ENCODE data around the gene DPP4. TPM values are rescaled to one million over a fixed set of nuclear protein-coding genes. Genes with fewer than 3 reads are reported as not detected.

The DPP4 gene
- total and polyA plus RNA-seq, 4 donors, result 1.2 to 15.7 (median 5.8) TPM

DNA sequence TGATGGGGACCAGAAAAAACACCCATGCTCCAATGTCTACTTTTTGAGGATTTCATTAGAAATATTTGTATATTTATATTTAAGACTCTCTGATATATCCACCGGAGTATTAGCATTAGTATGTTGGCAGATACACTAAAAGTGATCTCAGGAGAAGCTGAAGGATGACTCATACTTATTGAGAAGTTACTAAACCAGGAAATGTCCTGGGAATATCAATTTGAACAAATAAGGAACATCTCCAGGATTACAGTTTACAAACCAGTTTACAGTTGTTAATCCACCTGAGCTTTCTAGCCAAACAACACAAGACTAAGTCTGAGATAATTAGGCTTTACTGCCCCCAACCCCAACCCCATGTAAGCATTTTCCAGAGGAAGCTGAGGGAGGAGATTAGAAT, 16.1 kb upstream of the DPP4 start:
- no peak for DNase-seq (ENCODE audit: low read depth in 4 of 6, low spot score in 6 of 6)
- H3K4me1 ChIP-seq (ENCODE audit: control insufficient read depth, insufficient read depth, low read length), result no peaks in the 10 kb centered on the region
- no peaks in the 10 kb centered on the region for H3K9me3 ChIP-seq (ENCODE audit: control insufficient read depth, insufficient read depth, low read length)
- H3K36me3 ChIP-seq (ENCODE audit: control insufficient read depth, insufficient read depth, low read length), result no peaks in the 10 kb centered on the region
- no CpG with 5 or more reads among the region's 1 CpG for WGBS (ENCODE audit: insufficient coverage)
- H3K27ac ChIP-seq (ENCODE audit: low read depth, low read length), result no peak overlapping the region
- H3K27me3 ChIP-seq (ENCODE audit: control insufficient read depth, insufficient read depth, low read length), result no peaks in the 10 kb centered on the region
- H3K4me3 ChIP-seq (ENCODE audit: low read depth, low read length), result no peak overlapping the region

DNA sequence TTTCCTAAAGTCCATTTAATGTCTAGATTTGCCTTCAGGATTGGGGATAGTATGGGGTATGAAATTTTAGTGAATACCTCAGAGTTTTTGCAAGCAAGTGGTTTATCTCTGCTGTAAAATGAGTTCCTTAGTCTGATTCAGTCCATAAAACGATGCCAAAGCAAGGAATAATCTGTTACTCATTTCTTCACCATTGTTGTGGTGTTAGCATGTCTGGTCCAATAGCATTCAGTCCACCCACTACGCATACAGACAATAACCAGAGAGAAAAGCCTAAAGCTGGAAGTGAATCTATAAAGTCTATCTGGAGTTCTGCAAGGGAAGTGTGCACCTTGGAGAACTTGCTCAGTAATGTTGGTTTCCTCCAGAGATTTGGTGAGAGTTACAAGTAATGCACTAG, 12.9 kb upstream of the DPP4 start:
- Histone ChIP-seq H3K27me3 (ENCODE audit: control insufficient read depth, insufficient read depth, low read length) (no peaks in the 10 kb centered on the region), H3K27ac (ENCODE audit: low read depth, low read length) (no peak overlapping the region), H3K9me3 (ENCODE audit: control insufficient read depth, insufficient read depth, low read length) (no peaks in the 10 kb centered on the region), H3K4me3 (ENCODE audit: low read depth, low read length) (no peak overlapping the region), H3K4me1 (ENCODE audit: control insufficient read depth, insufficient read depth, low read length) (no peaks in the 10 kb centered on the region), H3K36me3 (ENCODE audit: control insufficient read depth, insufficient read depth, low read length) (no peaks in the 10 kb centered on the region)
- no CpG with 5 or more reads among the region's 2 CpGs for WGBS (ENCODE audit: insufficient coverage)
- no peak for DNase-seq (ENCODE audit: low read depth in 4 of 6, low spot score in 6 of 6)

DNA sequence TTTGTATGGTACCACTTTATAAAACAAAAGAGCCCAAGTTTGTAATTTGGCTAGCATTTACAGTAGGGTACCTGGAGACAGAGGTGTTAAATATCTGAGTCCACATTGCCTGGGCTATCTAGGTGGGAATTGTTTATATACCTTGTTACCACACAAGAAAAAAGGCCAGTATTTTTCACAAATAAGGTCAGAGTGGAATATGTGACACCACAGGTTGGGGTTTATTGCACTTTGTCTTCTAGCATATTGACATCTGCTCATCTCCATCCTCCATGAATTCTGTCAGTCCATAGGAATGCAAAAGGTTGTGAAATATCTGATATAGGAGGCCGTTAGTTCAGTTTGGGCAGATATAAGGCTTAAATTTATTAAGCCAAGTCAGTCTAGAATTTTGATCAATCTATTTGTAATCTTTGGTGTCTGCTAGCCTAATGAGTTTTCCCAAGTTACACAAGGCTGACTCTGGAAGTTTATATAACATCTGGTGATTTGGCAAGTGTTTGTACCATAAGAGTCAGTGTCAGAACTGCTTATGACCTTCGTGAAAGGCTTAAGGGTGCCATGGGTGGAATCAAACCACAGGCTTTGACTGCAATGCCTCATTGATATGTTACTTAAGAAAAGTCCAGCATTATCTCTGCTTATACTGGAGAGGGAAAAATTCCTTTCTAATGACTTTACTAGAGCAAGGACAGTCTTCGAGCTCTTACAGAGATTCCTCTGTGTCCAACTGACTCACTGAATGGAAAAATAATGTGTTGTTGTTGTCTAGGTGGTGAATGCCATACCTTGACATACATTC, 11.3 kb upstream of the DPP4 start:
- H3K4me1 ChIP-seq (ENCODE audit: control insufficient read depth, insufficient read depth, low read length), result no peaks in the 10 kb centered on the region
- no peak overlapping the region for H3K4me3 ChIP-seq (ENCODE audit: low read depth, low read length)
- H3K27me3 ChIP-seq (ENCODE audit: control insufficient read depth, insufficient read depth, low read length), result no peaks in the 10 kb centered on the region
- H3K9me3 ChIP-seq (ENCODE audit: control insufficient read depth, insufficient read depth, low read length), result no peaks in the 10 kb centered on the region
- no peaks in the 10 kb centered on the region for H3K36me3 ChIP-seq (ENCODE audit: control insufficient read depth, insufficient read depth, low read length)
- H3K27ac ChIP-seq (ENCODE audit: low read depth, low read length), result no peak overlapping the region
- DNase-seq (ENCODE audit: low read depth in 4 of 6, low spot score in 6 of 6), result no peak
- WGBS (ENCODE audit: insufficient coverage), result no CpG with 5 or more reads among the region's 3 CpGs

DNA sequence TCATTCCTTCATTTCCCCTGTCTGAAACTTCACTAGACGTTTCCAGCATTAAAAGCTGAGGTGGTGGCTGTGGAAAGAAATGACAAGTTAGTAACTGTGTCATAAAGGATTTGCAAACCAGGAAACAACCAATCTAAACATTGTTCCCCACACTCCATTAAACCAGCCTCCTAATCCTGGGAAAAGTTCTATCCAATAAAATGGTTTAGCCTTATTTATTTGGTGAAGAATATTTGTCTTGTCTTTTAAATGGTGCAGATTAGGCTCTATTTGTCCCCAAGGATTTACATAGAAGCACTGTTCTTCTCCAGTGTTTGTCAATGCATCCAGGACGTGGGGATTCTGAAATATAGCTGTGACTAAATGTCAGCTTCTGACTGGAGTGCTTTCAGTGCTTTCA, 10.5 kb upstream of the DPP4 start:
- 40% methylated on average over 1 of the region's 2 CpGs for WGBS (ENCODE audit: insufficient coverage)
- no peaks in the 10 kb centered on the region for H3K36me3 ChIP-seq (ENCODE audit: control insufficient read depth, insufficient read depth, low read length)

DNA sequence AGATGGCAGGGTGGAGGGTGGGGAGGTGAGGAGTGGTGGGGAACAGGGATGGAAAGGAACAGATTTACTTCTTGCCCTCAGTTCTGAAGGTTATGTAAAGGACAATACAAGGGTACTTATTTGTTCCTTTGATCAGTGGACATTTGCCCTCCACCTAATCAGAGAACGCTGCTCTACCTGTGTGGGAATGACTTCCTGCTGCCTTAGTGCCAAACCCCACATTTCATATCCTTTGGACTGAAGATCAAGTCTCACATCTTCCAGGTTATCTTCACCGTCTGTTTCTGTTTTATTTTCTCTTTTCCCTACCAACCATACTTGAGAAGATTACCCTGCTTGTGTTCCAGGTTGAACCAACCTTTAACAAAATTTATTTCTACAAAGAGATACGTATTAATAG, 8.7 kb upstream of the DPP4 start:
- WGBS (ENCODE audit: insufficient coverage), result 97% methylated on average over 2 of the region's 3 CpGs
- DNase-seq (ENCODE audit: low read depth in 4 of 6, low spot score in 6 of 6), result no peak

More for the DNA sequence above, 10.5 kb upstream of the DPP4 start:
- peaks cover under 1% of the 10 kb centered on the region for H3K9me3 ChIP-seq (ENCODE audit: control insufficient read depth, insufficient read depth, low read length)
- H3K4me1 ChIP-seq (ENCODE audit: control insufficient read depth, insufficient read depth, low read length), result no peaks in the 10 kb centered on the region
- H3K4me3 ChIP-seq (ENCODE audit: low read depth, low read length), result no peak overlapping the region
- no peaks in the 10 kb centered on the region for H3K27me3 ChIP-seq (ENCODE audit: control insufficient read depth, insufficient read depth, low read length)
- H3K27ac ChIP-seq (ENCODE audit: low read depth, low read length), result no peak overlapping the region
- no peak for DNase-seq (ENCODE audit: low read depth in 4 of 6, low spot score in 6 of 6)

DNA sequence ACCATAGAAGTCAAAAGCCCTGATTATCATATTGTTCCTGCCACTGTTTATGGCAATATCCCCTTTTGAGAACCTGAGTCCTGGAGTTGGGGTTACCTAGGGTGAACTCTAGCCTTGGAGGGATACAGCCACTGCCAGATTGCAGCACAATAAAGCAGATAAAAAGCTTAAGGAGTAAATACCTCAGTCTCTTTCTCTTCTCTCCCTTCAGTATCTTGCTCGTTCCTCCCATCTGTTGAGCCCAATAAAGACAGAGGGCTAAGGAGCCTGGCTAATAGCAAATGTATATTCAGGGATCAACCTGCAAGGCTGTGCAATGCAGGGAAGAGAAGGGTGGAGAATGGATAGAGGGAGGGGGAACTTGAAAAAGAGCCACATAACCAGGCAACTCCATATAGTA, 8.0 kb upstream of the DPP4 start:
- H3K27me3 ChIP-seq (ENCODE audit: control insufficient read depth, insufficient read depth, low read length), result no peaks in the 10 kb centered on the region
- H3K4me3 ChIP-seq (ENCODE audit: low read depth, low read length), result no peak overlapping the region
- H3K9me3 ChIP-seq (ENCODE audit: control insufficient read depth, insufficient read depth, low read length), result peaks cover 3% of the 10 kb centered on the region
- no peak for DNase-seq (ENCODE audit: low read depth in 4 of 6, low spot score in 6 of 6)
- H3K36me3 ChIP-seq (ENCODE audit: control insufficient read depth, insufficient read depth, low read length), result no peaks in the 10 kb centered on the region
- no CpG with 5 or more reads among the region's 1 CpG for WGBS (ENCODE audit: insufficient coverage)
- H3K27ac ChIP-seq (ENCODE audit: low read depth, low read length), result no peak overlapping the region
- no peaks in the 10 kb centered on the region for H3K4me1 ChIP-seq (ENCODE audit: control insufficient read depth, insufficient read depth, low read length)

More for the DNA sequence above, 8.7 kb upstream of the DPP4 start:
- peaks cover 3% of the 10 kb centered on the region for H3K9me3 ChIP-seq (ENCODE audit: control insufficient read depth, insufficient read depth, low read length)
- H3K36me3 ChIP-seq (ENCODE audit: control insufficient read depth, insufficient read depth, low read length), result no peaks in the 10 kb centered on the region
- no peak overlapping the region for H3K4me3 ChIP-seq (ENCODE audit: low read depth, low read length)
- H3K4me1 ChIP-seq (ENCODE audit: control insufficient read depth, insufficient read depth, low read length), result no peaks in the 10 kb centered on the region
- H3K27me3 ChIP-seq (ENCODE audit: control insufficient read depth, insufficient read depth, low read length), result no peaks in the 10 kb centered on the region
- no peak overlapping the region for H3K27ac ChIP-seq (ENCODE audit: low read depth, low read length)

DNA sequence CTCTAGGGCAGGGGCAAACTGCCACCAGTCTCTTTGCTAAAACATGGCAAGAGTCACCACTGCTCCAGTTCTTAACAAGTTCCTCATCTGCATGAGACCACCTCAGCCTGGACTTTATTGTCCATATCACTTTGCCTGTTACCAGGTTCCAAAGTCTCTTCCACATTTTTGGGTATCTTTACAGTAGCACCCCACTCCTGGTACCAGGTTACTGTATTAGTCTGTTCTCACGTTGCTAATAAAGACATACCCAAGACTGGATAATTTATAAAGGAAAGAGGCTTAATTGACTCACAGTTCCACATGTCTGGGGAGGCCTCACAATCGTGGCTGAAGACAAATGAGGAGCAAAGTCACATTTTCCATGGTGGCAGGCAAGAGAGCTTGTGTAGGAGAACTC, 5.5 kb upstream of the DPP4 start:
- Histone ChIP-seq H3K4me1 (ENCODE audit: control insufficient read depth, insufficient read depth, low read length) (no peaks in the 10 kb centered on the region), H3K4me3 (ENCODE audit: low read depth, low read length) (no peak overlapping the region), H3K36me3 (ENCODE audit: control insufficient read depth, insufficient read depth, low read length) (no peaks in the 10 kb centered on the region), H3K27me3 (ENCODE audit: control insufficient read depth, insufficient read depth, low read length) (peaks cover 10% of the 10 kb centered on the region), H3K9me3 (ENCODE audit: control insufficient read depth, insufficient read depth, low read length) (peaks cover 3% of the 10 kb centered on the region), H3K27ac (ENCODE audit: low read depth, low read length) (no peak overlapping the region)
- WGBS (ENCODE audit: insufficient coverage), result no CpG with 5 or more reads among the region's 2 CpGs
- no peak for DNase-seq (ENCODE audit: low read depth in 4 of 6, low spot score in 6 of 6)

DNA sequence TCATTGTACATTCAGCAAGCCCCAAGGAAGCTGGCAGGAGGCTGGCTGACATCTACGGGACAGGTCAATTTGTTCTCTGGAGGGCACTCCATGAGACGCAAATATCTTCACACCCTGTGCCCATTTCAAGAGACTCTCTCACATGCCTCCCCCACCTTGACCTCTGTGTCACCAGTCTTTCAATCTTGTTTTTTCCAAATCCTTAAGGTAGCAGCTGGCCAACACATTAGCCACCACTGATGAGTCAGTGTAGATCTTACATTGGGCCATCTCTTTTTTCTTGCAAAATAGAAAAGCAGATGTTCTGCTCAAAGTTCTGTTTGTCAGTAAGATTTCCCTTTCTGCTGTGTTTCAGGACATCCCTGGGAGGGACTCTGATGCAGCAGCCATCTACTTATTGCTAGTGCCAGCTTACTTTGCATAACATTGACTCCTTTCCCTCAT, 1.7 kb upstream of the DPP4 start:
- DNase-seq (ENCODE audit: low read depth in 4 of 6, low spot score in 6 of 6), result no peak
- H3K27ac ChIP-seq (ENCODE audit: low read depth, low read length), result no peak overlapping the region
- peaks cover 30% of the 10 kb centered on the region for H3K27me3 ChIP-seq (ENCODE audit: control insufficient read depth, insufficient read depth, low read length)
- H3K4me3 ChIP-seq (ENCODE audit: low read depth, low read length), result no peak overlapping the region
- 53% methylated on average over 2 of the region's 2 CpGs for WGBS (ENCODE audit: insufficient coverage)
- H3K4me1 ChIP-seq (ENCODE audit: control insufficient read depth, insufficient read depth, low read length), result peaks cover 12% of the 10 kb centered on the region
- H3K36me3 ChIP-seq (ENCODE audit: control insufficient read depth, insufficient read depth, low read length), result no peaks in the 10 kb centered on the region
- H3K9me3 ChIP-seq (ENCODE audit: control insufficient read depth, insufficient read depth, low read length), result peaks cover 3% of the 10 kb centered on the region

DNA sequence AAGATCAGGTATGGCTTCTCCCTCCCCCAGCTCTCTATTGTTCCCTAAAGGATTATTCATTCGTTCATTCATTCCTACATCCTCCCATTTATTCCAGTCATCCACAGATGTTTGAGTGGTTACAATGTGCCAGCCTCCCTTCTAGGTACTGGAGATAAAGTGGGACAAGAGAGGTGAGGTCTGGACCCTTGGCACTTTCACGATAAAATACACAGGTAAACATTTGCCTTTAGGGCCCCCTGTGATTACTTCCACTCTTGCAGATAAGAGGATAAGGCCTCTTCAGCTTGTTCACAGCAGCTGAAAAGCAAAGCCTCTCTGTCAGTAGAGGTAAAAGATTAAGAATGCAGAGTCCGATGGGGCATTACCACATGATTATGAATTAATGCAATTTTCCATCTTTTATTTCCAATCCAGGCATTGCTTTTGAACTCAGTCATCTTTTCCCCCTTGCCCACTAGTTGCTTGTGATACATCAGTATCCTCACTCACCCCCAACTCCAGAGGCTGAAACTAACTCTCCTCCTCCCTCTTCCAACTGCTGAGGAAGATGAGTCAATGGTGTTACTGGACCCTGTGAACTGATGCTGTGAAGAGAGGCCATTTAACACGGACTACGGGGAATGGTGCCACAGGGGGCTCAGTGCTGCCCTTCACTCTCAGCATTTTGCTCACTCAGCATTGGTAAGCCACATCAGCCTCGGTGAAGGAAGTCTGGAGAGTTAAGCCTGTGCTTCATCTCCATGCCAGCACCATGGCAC, 1.1 kb upstream of the DPP4 start:
- Histone ChIP-seq H3K4me3 (ENCODE audit: low read depth, low read length) (no peak overlapping the region), H3K27me3 (ENCODE audit: control insufficient read depth, insufficient read depth, low read length) (peaks cover 30% of the 10 kb centered on the region), H3K27ac (ENCODE audit: low read depth, low read length) (no peak overlapping the region), H3K36me3 (ENCODE audit: control insufficient read depth, insufficient read depth, low read length) (no peaks in the 10 kb centered on the region), H3K4me1 (ENCODE audit: control insufficient read depth, insufficient read depth, low read length) (peaks cover 12% of the 10 kb centered on the region), H3K9me3 (ENCODE audit: control insufficient read depth, insufficient read depth, low read length) (peaks cover 3% of the 10 kb centered on the region)
- no peak for DNase-seq (ENCODE audit: low read depth in 4 of 6, low spot score in 6 of 6)
- WGBS (ENCODE audit: insufficient coverage), result 43% methylated on average over 3 of the region's 6 CpGs

DNA sequence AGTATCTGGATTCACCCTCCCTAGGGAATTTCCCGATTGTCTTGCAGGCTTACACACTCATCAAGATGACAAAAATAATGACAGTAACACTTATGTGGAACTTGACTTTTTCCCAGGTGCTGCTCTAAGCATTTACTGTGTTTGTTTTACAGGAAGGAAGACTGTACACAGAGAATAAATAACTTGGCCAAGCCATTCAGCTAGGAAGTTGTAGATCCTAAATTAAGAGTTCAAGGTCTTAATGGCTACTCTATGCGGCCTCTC, 549 bp upstream of the DPP4 start:
- DNase-seq (ENCODE audit: low read depth in 4 of 6, low spot score in 6 of 6), result no peak
- Histone ChIP-seq H3K27ac (ENCODE audit: low read depth, low read length) (no peak overlapping the region), H3K4me1 (ENCODE audit: control insufficient read depth, insufficient read depth, low read length) (peaks cover 12% of the 10 kb centered on the region), H3K36me3 (ENCODE audit: control insufficient read depth, insufficient read depth, low read length) (no peaks in the 10 kb centered on the region), H3K9me3 (ENCODE audit: control insufficient read depth, insufficient read depth, low read length) (peaks cover 3% of the 10 kb centered on the region), H3K4me3 (ENCODE audit: low read depth, low read length) (peak overlapping the region; percentile 32), H3K27me3 (ENCODE audit: control insufficient read depth, insufficient read depth, low read length) (peaks cover 30% of the 10 kb centered on the region)
- no CpG with 5 or more reads among the region's 2 CpGs for WGBS (ENCODE audit: insufficient coverage)
